Motor neuron (in vitro differentiated cells): ENCODE data around the gene ARRB2. TPM values are rescaled to one million over a fixed set of nuclear protein-coding genes. Genes with fewer than 3 reads are reported as not detected.
A peak's percentile ranks its signal among the peaks of the same experiment; 100 is the strongest.

Experiments used
- ATAC-seq, 8 experiments: fragments of 200-7000 bp; cut with Tn5 transposase; replicated peaks in 6 of 8; 2 replicates each; pipeline ENCODE4 v1.8.0; 2021; ENCODE audit warnings: mild to moderate bottlenecking in 8 of 8, moderate library complexity in 8 of 8
- H3K27ac ChIP-seq, 2 donors: fragments of 250-450 bp; sonication (Bioruptor Pico); 2 replicates each; pipeline ENCODE4 v1.9.0; 2021; ENCODE audit warnings: antibody characterized with exemption in 2 of 2, mild to moderate bottlenecking in 2 of 2, moderate library complexity in 1 of 2
- H3K4me1 ChIP-seq, 2 donors: fragments of 250-450 bp; sonication (Bioruptor Pico); replicated peaks in 1 of 2; 2 replicates each; pipeline ENCODE4 v1.6.1; 2021; ENCODE audit warnings: antibody characterized with exemption in 2 of 2, mild to moderate bottlenecking in 2 of 2, moderate library complexity in 1 of 2
- H3K4me3 ChIP-seq, 5 donors: fragments of 250-450 bp; sonication (Bioruptor Pico); 2 replicates each; pipeline ENCODE4 v1.9.0; 2021; ENCODE audit warnings: antibody characterized with exemption in 5 of 5, mild to moderate bottlenecking in 5 of 5, moderate library complexity in 4 of 5
- WGBS, 10 experiments: fragments of 450-650 bp; shearing (Covaris generic); methylation state at CpG; one replicate each; pipeline ENCODE4 v1.0.0; 2022; 5-methylcytosine and 5-hydroxymethylcytosine counted together
- in situ Hi-C, 9 experiments: fragments of 400-800 bp; cut with MboI; loops; one replicate each; pipeline ENCODE4 v1.15.0; 2021; ENCODE audit warnings: low sequenced_read_pairs in 9 of 9, low pct_unique_long_range_greater_than_20kb in 2 of 9; ENCODE audit not compliant: unreplicated experiment in 9 of 9
- total RNA-seq, 8 experiments: library from RNA; unstranded; fragments of 300-600 nt; gene quantifications; 2 replicates each; pipeline versions ENCODE4 v1.2.3 to v1.2.4, GENCODE V29; 2022

Gene ARRB2
- total RNA-seq, 8 experiments from 2014 or later: 7.0 to 37.9 (median 27.5) TPM

DNA sequence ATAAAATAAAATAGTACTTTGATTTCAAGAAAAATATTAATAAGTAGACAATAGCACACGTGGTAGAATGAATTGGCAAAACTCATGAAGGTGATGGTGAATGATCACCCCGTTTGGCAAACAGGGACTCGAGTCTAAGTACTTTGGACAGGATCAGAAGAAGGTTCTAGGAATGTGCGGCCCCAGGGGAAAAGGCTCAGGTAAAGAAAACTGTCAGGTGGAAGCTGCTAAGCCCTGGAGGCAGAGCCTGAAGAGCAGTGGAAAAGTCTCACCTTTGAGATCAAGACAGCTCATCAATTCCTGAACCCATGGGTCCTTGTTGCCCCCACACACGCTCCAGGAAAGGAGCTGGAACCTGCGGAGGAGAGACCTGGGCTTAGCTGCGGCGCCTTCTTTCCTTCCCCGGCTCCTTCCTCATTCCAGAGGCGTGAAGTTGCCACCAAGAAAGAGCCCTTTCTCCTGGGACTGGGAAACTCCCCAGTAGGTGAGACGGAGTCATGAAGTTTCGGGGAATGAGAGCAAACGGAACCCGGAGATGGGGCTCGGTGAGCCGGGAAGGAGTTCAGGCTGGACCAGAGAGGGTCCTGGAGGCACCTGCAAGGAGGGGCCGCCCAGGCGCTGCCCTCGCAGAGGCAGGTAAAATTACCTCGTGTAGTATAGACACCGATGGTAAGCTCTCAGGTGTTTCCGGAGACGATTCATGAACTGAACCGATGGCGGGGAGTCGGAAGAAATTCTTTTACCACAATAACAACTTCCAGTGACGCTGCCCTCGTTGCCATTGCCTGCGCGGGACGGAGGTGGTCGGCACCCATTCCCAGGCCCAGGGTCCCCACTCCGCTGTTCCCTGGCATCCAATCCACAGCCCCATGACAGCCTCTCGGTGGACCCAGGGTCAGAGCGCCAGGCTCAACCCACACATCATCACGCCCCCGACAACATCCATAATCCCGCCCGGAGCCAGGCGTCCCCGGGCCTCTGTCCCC is 28.0 kb downstream of the ARRB2 start:
- 11 to 60% (median 36%) methylated on average over 1 to 23 of the region's 41 CpGs for WGBS, 10 experiments
- Histone ChIP-seq H3K27ac (no peak overlapping the region), H3K4me1 (peaks cover 2 to 6% of the 10 kb centered on the region in 2 donors), H3K4me3 (peak overlapping the region in 4 of 5 donors; percentile 32 to 43 (median 40))
- peak in 3 of 8 experiments; percentile 10 to 32 (median 19) for ATAC-seq
- in situ Hi-C loops: loop anchor here in 1 of 9 experiments (25.0 kb wide), 1 partner anchor 149 kb away; the partner anchor contains the start of gene C17orf107

DNA sequence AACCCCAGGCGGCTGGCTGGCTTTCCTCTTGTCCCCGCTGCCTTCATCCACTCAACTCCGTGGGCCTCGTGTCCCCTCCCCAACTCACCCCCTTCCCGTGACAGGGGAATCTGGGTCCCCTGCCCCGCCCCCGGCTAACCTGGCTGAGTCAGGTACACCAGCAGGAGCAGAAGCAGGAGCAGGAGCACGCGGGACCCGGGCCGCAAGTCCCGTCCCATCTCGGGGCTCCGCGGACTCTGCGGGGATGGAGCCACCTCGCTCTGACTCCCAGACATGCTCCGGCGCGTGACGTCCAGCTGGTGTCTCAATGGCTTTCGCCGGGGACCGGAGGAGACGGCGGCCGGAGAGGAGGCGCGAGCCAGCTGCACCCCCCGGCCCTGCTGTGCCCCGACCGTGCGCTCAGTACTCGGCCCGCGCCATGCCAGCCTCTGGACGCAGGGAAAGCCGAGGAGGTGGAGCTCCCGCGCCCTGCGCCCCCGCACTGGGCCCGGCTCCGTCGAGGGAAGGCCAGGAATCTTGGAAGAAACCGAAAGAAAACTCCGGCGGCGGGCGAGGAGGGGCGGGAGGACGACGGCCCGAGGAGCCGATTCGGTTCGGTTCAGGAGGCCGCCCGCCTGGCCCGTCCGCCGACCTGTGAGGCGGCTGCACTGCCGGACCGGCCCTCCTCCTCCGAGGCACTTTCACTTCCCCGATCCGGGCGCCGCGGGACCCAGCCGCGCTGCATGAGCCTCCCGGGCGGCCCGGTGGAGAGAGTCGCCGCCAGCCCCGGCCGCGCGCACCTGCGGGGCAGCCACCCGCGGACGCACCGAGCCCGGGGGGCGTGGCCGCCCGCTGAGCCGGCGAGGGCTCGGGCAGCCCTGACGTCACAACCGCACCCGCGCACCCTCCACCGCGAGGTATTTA is 28.9 kb downstream of the ARRB2 start, which contains the start of the genes CXCL16 and ZMYND15:
Gene CXCL16 (minus strand): TSS at position 807 of the 903 bp plus-strand sequence. CDS start 589 bp downstream, at position 218.
Gene ZMYND15 (plus strand): TSS at position 712 of the 903 bp plus-strand sequence. CDS start 716 bp downstream, outside the sequence.
- Histone ChIP-seq H3K27ac (no peak within 1 kb of the TSS), H3K4me1 (peaks cover 2 to 6% of the 10 kb centered on the region in 2 donors), H3K4me3 (peak within 1 kb of the TSS; percentile 19 to 43 (median 39))
- in situ Hi-C loops: loop anchor here in 1 of 9 experiments (25.0 kb wide), 1 partner anchor 148 kb away; the partner anchor contains the start of gene C17orf107
- peak; percentile 69 to 91 (median 75) for ATAC-seq
- 0 to 1% (median 0%) methylated on average over 1 to 14 of the region's 100 CpGs; no CpG with 5 or more reads in 7 of the 10 experiments for WGBS, 10 experiments

DNA sequence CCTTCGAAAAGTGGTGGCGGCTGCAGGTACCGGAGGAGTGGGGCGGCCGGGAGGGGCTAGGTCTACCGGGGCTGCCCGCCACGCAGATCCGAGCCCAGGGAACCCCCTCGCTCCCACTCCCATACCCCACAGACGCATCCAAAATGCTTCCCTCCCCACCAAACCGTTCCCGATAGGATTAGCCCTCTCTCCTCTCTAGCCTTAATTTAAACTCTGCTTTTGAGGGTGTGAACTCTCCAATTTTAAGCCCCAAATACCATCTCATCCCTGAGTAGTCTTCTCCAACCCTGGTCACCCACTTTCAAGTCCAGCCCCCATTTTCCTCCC is 29.6 kb downstream of the ARRB2 start:
- no peak for ATAC-seq
- Histone ChIP-seq H3K4me1 (peaks cover 2 to 6% of the 10 kb centered on the region in 2 donors), H3K27ac (no peak overlapping the region), H3K4me3 (peak overlapping the region; percentile 19 to 43 (median 39))
- in situ Hi-C loops: loop anchor here in 1 of 9 experiments (25.0 kb wide), 1 partner anchor 147 kb away; the partner anchor contains the start of gene C17orf107
- WGBS, 10 experiments: 0 to 33% (median 20%) methylated on average over 1 to 2 of the region's 13 CpGs; no CpG with 5 or more reads in 7 of the 10 experiments

DNA sequence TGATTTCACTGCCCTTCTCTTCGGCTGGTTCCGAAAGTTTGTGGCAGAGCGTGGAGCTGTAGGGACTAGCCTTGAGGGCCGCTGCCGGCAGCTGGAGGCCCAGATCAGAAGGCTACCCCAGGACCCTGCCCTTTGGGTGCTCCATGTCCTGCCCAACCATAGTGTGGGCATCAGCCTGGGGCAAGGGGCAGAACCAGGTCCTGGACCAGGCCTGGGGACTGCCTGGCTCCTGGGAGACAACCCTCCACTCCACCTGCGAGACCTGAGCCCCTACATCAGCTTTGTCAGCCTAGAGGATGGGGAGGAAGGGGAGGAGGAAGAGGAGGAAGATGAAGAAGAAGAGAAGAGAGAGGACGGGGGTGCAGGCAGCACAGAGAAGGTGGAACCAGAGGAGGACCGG is 30.2 kb downstream of the ARRB2 start:
- Histone ChIP-seq H3K4me3 (no peak overlapping the region), H3K4me1 (peaks cover 2 to 6% of the 10 kb centered on the region in 2 donors), H3K27ac (no peak overlapping the region)
- in situ Hi-C loops: loop anchor here in 1 of 9 experiments (25.0 kb wide), 1 partner anchor 147 kb away; the partner anchor contains the start of gene C17orf107
- ATAC-seq: no peak
- WGBS, 10 experiments: 60 to 100% (median 80%) methylated on average over 1 to 3 of the region's 8 CpGs; no CpG with 5 or more reads in 5 of the 10 experiments

DNA sequence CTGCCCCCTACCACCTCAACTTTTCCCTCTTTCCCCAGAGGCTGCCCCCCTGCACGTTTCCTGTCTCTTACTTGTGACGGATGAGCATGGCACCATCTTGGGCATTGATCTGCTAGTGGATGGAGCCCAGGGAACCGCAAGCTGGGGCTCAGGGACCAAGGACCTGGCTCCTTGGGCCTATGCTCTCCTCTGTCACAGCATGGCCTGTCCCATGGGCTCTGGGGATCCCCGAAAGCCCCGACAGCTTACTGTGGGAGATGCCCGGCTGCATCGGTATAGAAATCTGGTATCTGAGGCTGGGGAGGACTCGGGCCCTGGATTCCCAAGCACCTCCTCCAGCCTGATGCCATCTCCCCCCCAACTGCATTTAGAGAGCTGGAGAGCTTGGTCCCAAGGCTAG is 31.1 kb downstream of the ARRB2 start:
- Histone ChIP-seq H3K4me3 (no peak overlapping the region), H3K4me1 (peaks cover 2 to 6% of the 10 kb centered on the region in 2 donors), H3K27ac (no peak overlapping the region)
- 53 to 100% (median 82%) methylated on average over 2 to 6 of the region's 8 CpGs; no CpG with 5 or more reads in 7 of the 10 experiments for WGBS, 10 experiments
- no peak for ATAC-seq
- in situ Hi-C loops: loop anchor here in 1 of 9 experiments (25.0 kb wide), 1 partner anchor 146 kb away; the partner anchor contains the start of gene C17orf107

GRCh38 chr17:4742133-4742532 is 31.7 kb downstream of the ARRB2 start:
- H3K27ac ChIP-seq: no peak overlapping the region
- H3K4me1 ChIP-seq: peaks cover 2 to 6% of the 10 kb centered on the region in 2 donors
- 20 to 85% (median 64%) methylated on average over 1 to 4 of the region's 9 CpGs; no CpG with 5 or more reads in 3 of the 10 experiments for WGBS, 10 experiments
- ATAC-seq: no peak
- H3K4me3 ChIP-seq: no peak overlapping the region
- in situ Hi-C loops: loop anchor here in 1 of 9 experiments (25.0 kb wide), 1 partner anchor 145 kb away; the partner anchor contains the start of gene C17orf107

DNA sequence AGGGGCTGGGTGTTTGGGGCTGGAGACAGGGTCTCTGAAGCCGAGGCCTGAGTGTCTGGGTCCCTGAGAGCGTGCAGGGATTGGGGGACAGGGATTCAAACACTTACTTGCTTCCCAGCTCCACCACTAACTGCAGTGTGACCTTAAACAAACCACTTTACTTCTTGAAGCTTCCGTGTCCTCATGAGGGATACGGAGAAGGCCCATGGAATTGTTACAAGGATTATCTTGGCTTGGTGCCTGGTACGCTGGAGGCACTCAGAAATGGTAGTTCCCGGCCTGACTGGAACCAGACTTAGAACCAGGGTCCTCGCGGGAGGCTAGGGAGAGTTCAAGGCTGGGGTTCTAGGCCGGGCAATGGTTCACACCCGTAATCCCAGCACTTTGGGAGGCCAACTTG is 32.2 kb downstream of the ARRB2 start:
- ATAC-seq: no peak
- whole genome bisulfite sequencing, 10 experiments: 20 to 80% (median 67%) methylated on average over 1 to 8 of the region's 10 CpGs; no CpG with 5 or more reads in 2 of the 10 experiments
- Histone ChIP-seq H3K27ac (no peak overlapping the region), H3K4me3 (no peak overlapping the region), H3K4me1 (peaks cover 2 to 6% of the 10 kb centered on the region in 2 donors)
- in situ Hi-C loops: loop anchor here in 1 of 9 experiments (25.0 kb wide), 1 partner anchor 145 kb away; the partner anchor contains the start of gene C17orf107

GRCh38 chr17:4743216-4743615 is 32.8 kb downstream of the ARRB2 start:
- in situ Hi-C loops: loop anchor here in 1 of 9 experiments (25.0 kb wide), 1 partner anchor 144 kb away; the partner anchor contains the start of gene C17orf107
- Histone ChIP-seq H3K4me3 (no peak overlapping the region), H3K4me1 (peaks cover 2 to 6% of the 10 kb centered on the region in 2 donors), H3K27ac (no peak overlapping the region)
- 30 to 100% (median 100%) methylated on average over 1 to 2 of the region's 8 CpGs; no CpG with 5 or more reads in 7 of the 10 experiments for WGBS, 10 experiments
- ATAC-seq: no peak

DNA sequence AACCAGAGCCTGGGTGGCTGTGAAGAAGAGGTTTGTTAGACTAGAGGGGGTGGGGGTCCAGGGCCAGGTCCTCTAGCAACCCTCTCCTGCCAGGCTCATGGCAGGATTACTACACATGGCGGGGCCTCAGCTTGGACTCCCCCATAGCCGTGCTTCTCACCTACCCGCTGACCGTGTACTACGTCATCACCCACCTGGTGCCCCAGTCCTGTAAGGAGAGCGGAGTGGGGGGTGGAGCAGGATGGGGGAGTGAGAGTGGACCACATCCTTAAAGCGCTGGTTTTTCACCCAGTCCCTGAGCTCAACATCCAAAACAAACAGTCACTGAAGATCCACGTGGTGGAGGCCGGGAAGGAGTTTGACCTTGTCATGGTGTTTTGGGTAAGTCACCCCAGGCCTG is 33.5 kb downstream of the ARRB2 start:
- Histone ChIP-seq H3K27ac (no peak overlapping the region), H3K4me3 (no peak overlapping the region), H3K4me1 (peaks cover 2 to 5% of the 10 kb centered on the region in 2 donors)
- in situ Hi-C loops: loop anchor here in 1 of 9 experiments (25.0 kb wide), 1 partner anchor 143 kb away; the partner anchor contains the start of gene C17orf107
- ATAC-seq: no peak
- 55 to 100% (median 60%) methylated on average over 1 to 2 of the region's 9 CpGs; no CpG with 5 or more reads in 7 of the 10 experiments for whole genome bisulfite sequencing, 10 experiments

DNA sequence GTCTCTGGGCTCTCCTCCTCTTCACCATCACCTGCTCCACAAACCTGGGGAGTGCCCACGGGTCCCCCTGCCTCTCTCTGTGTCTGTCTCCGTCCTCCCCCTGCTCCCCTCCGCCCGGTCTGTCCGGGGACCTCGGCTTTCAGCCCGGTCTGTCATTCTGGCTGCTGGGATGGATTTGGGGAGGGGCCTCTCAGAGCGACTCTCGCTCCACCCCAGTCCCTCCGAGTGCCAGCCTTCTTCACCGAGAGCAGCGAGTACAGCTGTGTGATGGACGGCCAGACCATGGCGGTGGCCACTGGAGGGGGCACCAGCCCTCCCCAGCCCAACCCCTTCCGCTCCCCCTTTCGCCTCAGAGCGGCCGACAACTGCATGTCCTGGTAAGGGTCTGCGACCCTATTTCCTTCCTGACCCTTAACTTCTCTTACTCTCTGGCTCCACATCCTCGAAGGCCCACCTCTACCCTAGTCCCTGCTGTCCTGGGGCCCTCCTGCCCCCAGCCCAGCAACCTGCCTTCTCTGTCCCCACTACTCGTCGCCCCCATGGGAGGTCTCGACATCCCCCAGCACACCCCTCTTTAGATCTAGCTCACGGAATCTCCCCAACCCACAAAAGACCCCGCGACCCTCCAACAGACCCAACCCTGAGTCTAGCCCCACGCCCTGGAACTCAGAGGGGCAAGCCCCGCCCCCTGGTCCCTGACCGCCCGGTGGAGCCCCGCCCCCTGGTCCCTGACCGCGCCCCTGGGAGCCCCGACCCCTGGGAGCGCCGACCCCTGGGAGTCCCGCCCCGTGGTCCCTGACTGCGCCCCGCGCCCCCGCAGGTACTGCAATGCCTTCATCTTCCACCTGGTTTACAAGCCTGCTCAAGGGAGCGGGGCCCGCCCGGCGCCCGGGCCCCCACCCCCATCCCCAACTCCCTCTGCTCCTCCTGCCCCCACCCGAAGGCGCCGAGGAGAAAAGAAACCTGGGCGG is 34.9 kb downstream of the ARRB2 start:
- 0 to 20% methylated on average over 1 to 2 of the region's 51 CpGs; no CpG with 5 or more reads in 8 of the 10 experiments for WGBS, 10 experiments

GRCh38 chr17:4747847-4748246 is 37.4 kb downstream of the ARRB2 start:
- in situ Hi-C loops: loop anchor here in 1 of 9 experiments (25.0 kb wide), 1 partner anchor 139 kb away; the partner anchor contains the start of gene C17orf107
- Histone ChIP-seq H3K27ac (no peak overlapping the region), H3K4me1 (no peaks in the 10 kb centered on the region), H3K4me3 (no peak overlapping the region)
- ATAC-seq: no peak
- WGBS, 10 experiments: 0 to 100% (median 88%) methylated on average over 1 to 5 of the region's 5 CpGs; no CpG with 5 or more reads in 1 of the 10 experiments

More for the DNA sequence above, 34.9 kb downstream of the ARRB2 start:
- peak in 6 of 8 experiments; percentile 18 to 62 (median 40) for ATAC-seq
- Histone ChIP-seq H3K4me1 (no peaks in the 10 kb centered on the region), H3K27ac (no peak overlapping the region), H3K4me3 (no peak overlapping the region)
- in situ Hi-C loops: loop anchor here in 1 of 9 experiments (25.0 kb wide), 1 partner anchor 142 kb away; the partner anchor contains the start of gene C17orf107
